Measurements from ENCODE around the gene WDFY4.

Gene WDFY4

DNA sequence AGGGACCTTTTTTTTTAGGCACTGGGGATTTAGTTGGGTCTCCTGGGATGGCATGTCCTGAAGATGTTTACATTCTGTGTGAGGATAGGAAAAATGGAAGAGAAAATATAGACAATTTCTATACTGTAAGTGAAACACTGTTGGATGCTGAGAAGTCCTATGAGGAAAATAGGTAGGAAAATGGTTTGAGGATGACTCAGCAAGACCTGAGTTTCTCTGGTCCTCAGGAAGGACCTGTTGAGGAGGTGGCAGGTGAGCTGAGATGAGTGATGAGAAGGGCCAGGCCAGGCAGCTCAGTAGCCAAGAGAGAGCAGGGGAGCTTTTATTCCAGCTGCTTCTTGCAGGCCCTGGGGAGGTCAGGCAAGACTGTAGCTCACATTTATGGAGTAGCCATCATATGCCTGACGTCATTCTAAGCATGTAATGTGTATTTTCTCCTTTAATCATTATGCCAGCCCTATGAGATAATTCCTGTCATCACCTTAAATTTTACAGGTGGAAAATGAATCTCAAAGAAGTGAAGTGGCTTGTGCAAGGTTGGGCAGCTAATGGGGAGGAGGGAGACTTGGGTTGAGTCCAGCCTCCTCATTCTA is 274.0 kb downstream of the WDFY4 start:
- DNase-seq = no peak

DNA sequence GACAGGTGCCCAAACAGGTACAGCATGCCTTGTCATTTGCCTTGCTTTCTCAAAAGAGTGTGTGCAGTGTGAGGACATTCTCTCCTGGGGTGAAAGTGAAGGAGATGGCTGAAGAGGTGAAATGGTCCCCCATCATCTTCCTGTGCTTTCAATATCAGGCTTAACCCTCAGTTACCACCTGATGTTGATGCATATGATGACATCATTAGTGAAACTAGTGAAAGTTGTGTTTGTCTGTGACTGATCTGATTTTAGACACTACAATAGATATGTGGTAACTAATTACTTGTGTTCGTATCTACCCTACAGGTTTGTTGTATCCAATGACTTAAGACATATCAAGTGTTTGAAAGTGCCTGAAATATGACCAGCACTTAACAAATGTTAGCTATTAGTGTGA is 279.4 kb downstream of the WDFY4 start:
- no peak for DNase-seq

DNA sequence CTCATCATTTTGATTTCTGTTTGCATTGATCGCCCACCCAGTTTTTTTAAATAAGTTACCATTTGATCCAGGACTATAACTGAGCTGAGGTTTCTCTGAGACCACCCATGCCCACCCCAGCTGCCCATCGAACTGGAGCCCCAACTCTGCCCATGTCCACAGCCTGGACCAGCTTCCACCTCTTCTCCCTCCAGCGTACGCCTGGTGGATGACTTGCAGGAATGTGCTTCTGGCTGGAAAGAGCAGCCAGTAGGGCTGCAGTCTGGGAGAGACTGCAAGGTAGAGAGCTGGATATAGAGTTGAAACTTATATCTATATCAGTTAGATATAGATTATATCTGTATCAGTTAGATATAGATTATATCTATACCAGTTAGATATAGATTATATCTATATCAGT is 280.8 kb downstream of the WDFY4 start:
- DNase-seq = no peak

DNA sequence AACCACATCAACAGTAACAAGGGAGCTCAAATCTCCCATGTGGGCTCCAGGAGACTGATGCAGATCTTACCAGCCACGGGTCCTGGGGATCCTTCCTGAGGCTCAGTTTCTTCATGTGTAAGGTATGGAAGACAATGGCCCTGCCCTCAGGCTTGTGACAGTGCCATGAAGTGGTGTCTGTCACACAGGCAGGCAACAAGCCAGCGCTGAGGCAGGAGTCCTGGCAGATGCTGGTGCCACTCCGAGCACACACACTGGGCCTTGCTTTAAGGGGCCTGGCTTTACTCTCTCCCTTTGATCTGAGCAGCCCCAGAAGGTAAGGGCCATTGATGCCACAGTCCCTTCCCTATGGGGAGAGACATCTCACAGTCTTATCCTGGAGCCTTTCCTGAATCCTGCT is 283.4 kb downstream of the WDFY4 start:
- DNase-seq = no peak

DNA sequence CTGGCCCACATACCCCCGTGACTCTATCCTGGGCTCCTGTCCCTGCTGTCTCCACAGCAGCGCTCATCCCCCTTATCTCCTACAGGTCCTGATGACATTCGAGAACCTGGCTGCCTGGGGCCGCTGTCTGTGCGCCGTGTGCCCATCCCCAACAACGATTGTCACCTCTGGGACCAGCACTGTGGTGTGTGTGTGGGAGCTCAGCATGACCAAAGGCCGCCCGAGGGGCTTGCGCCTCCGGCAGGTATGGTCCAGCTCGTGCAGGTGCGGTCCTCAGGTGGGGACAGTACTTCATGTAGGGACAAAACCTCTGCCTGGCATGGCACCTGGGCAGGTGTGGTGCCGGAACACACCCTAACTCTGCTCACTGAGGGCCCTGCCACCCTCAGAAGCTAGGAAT is 285.4 kb downstream of the WDFY4 start:
- no peak for DNase-seq

DNA sequence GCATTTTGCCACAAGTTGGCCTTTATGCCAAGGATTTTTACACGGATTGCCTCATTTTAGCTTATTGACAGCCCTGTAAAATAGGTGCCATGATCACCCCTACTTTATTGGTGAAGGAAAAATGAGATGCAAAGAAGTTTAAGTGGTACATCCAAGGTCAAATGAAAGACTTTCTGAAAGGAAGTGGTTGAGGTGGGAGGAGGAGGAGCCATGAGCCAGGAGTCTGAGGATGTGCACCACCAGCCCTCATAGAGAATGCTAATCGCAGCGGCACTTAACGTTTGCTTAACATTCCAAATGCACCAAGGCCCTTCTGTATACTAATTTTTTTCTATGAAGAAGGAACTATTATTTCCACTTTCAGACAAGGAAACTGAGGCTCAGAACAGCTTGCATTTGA is 286.0 kb downstream of the WDFY4 start:
- no peak for DNase-seq

DNA sequence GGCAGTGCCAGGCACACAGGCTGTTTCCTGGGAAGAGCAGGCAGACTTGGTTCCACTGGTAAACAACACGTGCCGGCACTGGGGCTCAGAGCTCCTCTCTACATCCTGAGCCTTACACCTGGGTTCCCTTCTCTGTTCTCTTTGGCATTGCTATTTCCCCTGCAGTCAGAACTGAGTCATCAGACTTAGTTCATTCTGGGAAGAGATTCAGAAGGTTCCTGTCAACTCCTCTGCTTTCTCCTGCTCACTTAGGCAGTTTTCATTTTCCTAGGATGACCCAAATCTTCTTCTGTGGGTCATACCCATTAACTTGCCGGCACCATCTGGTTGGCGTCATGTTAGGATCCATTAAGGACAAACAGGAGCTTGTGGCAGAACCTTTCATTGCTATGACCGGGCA is 288.4 kb downstream of the WDFY4 start:
- DNase-seq = no peak

DNA sequence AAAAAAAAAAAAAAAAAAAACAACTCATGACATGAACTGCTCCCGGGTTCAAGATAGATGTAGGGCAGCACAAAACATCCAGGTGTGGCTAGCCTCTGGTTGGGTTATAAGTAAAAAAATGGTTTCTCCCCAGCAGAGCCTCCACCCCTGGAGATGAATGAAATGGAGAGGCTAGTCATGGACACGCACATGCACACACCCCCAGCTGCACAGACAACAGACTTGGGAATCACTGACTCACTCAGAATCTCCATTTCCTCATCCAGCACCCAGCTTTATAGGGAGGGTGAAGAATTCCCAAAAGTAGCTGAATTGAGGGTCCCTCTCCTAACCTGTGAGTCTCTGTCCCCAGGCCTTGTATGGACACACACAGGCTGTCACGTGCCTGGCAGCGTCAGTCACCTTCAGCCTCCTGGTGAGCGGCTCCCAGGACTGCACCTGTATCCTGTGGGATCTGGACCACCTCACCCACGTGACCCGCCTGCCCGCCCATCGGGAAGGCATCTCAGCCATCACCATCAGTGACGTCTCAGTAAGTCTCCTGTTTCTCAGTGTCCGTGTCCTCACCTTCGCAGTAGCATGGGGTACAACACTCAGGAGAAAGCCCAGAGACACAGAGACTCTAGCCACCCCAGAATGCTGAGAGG is 290.0 kb downstream of the WDFY4 start:
- no peak for DNase-seq

DNA sequence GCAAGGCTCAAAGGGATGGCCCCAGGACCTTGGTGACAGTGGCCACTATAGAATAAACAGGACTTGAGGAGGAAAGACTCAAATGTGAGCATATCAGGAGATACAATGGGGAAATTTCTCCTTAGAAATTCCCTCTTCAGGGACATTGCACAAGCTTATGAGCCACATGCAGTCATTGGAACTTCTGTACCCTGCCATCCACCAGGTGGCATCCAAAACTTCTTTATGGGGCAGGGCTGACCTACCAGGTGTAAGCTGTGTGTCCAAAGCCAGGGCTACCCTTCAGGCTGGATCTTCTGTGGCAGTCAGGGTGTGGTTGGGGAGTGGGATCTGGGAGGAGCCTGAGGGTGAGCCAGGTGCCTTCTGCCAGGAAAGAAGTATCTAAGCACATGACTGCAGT is 291.5 kb downstream of the WDFY4 start:
- no peak for DNase-seq

DNA sequence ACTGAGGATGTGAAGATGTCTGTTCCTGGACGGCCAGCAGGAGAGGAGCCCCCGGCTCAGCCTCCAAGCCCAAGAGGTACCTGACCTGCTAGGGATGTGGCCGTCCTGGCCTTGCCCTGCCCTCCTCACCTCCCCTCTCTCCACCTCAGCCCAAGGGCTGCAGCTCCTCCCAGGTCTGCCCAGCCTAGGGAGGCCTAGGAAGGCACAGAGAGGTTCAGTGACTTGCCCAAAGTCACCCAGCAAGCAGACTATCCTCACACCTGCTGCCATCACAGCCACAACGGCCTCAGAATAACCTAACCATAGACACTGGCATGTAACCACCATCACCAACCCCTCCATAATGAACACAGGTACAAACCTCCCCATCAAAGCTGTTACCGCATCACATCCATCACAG is 293.6 kb downstream of the WDFY4 start:
- no peak for DNase-seq

DNA sequence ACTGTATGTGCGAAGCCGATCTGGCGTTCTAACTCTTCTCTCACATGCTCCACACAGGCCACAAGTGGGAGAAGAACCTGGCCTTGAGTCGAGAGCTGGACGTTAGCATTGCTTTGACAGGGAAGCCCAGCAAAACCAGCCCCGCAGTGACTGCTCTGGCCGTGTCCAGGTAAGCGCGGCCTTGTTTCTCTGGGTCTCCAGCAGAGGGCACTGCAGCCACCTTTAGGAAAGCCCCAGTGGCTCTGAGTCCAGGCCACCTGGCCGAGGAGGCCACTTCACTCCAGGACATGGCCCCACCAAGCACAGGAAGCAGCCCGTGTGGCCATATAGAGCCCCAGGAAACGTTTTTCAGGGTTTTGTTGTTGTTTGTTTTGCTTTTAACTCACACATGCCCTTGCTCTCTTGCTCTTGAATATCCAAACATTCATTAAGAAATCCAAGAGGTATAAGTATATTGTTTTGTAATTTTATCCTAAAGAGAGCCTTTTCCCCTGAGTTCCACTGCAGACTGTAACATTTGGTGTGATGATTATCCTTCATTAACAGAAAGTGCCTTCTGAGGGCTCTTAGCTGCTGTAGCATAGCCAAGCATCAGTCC is 296.7 kb downstream of the WDFY4 start:
- DNase-seq = no peak

DNA sequence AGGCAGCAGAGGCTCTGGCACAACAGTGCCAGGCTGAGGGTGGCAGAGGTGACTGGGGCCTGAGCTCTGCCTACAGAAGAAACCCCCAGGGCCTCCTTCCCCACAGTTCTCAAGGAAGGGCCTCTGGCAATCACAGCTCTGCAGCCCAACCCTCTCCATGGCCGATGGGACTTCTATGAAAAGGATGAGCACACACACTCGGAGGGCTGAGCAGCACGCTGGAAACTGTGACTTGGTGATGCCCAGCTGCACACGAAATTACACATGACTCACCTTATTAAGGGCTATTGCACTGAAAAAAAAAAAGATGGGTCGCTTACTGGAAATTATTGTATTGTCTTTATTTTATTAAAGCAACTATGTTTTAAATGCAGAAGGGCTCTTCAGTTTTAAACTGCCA is 297.9 kb downstream of the WDFY4 start:
- DNase-seq = no peak

DNA sequence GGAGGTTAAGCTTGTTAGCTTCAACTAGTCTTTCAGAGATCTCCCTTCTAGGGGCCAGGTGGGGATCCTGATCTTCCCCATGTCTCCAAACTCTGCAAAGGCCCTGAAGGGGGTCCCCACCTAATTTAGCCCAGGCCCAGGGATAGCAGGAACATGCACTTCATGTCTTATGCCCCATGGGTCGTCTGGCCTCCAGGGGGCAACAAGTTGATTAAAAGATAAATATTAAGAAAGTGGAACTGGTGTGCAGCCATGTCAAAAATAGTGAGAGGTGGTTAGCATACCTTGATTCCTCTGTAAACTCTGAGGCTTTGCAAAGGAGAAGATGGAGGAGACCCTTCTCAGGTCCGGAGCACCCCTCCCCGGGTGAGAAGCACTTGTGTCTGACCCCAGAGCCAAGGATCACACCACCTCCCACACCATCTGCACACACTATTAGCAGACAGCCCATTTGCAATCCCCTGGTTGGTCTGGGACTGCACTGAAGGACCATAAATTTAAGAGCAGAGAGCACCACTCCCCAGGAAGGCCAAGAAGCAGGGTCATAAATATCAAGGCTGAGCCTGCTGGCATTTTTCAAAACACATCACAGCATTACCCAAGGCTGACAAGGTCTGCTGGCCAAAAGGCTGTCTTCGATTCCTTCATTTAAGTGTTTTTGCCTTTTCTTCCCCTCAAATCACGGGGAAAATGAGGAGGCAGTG is 299.1 kb downstream of the WDFY4 start:
- no peak for DNase-seq

DNA sequence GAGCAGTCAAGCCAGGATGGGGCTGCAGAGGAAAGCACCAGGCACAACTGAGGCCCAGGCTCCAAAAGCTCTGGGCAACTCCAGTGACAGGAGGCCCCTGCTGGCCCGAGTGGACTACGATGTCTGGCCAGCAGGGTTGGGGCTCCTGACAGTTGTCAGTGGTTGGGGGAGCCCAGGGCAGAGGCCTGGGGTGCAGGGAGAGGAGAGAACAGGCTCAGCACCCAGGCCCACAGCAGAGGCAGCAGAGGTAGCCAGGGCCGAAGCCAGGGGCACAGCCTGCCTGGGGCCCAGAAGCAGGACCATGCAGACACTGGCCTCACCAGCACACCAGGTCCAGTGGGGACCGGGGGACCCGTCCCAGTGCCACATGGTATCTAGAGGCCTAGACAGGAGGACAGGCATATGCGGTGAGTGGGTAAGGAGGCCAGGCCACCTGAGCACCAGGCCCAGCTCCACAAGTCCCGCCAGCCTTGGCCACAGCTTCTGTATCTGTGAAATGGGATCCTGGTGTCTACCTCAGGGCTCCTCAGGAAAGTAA is 301.0 kb downstream of the WDFY4 start:
- no peak for DNase-seq

DNA sequence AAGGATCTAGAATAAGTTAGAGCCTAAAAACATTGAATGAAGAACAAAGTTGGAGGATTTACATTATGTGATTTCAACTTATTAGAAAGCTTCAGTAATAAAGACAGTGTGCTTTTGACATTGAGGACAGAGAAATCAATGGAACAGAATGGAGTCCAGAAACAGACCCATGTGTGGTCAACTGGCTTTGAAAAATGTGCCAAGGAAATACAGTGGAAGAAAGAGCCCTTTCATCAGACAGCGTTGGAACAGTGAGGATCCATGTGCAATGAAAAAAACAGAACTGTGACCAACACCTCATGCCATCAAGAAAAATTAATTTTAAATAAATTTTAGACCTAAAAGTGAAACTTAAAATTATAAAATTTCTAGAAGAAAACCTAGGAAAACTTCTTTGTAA is 305.6 kb downstream of the WDFY4 start:
- no peak for DNase-seq

DNA sequence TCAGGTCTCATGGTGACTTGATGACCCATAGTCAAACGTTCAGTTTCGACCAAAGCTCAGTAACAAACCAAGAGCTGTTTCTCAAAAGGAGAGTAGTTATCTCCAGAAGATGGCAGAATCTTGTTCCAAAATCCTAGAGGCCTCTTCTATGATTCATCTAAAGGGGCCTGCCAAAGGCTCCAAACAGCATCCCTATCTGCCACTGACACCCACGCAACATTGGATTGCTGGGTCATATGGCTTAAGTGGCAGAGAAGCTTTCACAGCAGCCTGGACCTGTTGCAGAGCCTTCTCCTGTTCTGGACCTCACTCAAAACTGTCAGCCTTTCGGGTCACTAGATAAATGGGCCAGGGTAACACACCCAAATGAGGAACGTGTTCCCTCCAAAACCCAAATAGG is 309.0 kb downstream of the WDFY4 start:
- DNase-seq = no peak

DNA sequence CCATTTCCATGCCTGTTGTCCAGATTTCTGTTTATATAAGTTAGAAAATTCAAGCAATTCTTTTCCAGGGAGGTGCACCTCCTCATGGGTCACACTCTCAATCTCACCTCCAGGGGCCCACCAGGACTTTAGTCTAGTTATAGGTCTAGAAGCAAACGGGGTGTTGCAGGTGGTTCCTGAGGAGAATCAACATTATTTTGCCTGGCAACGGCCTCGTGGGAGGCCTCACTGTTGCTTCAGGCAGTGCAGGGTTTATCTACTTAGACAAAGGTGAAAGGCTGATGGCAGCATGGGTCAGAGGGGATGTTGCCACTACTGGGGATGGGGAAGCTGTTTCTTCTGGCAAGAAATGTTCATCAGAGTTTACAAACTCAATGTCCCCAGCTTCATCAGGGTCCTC is 311.7 kb downstream of the WDFY4 start:
- no peak for DNase-seq

DNA sequence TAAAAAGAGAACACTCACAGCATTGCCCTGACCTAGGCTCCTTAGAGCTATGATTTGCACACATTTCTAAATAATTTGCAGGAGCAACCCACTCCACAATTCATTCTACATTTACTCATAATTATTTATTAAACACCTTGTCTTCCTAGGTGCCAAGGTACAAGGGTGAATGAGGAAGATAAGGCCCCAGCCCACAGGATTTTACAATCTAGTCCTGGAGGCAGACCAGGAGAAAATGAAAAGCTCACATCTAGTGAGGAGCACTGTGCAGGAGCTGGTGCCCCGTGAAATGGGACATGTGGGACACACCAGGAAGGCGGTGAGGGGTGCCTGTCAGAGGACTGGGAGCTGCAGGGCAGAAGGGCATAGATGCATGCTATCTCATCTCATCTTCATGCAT is 314.7 kb downstream of the WDFY4 start:
- no peak for DNase-seq

DNA sequence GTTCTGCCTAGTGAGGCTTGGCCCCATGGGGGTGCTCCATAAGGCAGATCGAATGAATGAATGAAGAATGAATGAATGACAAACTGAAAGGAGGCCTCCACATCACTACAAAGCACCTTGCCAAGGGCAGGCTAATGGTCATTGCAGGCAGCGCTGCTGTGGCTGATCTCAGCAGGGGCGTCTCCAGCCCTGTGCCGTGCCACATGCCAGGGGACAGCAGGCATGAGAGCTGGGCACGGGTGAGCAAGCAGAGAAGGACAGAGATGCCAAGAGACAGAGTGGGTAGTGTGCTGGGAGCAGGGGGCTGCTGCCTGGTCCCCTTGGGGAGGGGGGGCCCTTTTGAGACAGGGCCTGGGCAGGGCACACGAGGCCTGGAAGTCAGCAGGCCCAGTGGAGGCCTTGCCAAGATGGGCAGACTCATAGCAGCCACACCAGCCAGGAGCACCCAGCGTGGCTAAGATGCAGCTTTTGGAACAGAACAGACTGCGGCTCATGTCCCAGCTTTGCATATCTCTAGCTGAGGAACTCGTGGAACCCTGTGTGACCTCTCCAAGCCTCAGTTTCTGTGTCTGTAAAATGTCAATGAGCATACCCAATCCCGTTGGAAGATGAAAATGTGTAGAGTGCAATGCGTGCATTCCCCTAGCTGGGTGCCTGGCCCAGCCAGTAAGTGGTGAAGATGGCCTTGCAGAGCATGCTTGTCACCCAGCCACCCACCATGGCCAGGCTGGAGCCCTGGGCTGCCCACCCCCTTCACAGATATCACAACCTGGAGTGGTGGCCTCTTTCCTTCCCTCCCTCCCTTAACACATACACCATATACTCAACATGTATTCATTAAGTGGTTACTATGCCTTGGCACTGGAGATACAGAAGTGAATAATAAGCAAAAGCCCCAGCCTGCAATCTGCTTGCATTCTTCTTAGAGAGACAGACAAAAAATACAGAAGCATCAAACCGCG is 316.0 kb downstream of the WDFY4 start:
- DNase-seq = no peak

DNA sequence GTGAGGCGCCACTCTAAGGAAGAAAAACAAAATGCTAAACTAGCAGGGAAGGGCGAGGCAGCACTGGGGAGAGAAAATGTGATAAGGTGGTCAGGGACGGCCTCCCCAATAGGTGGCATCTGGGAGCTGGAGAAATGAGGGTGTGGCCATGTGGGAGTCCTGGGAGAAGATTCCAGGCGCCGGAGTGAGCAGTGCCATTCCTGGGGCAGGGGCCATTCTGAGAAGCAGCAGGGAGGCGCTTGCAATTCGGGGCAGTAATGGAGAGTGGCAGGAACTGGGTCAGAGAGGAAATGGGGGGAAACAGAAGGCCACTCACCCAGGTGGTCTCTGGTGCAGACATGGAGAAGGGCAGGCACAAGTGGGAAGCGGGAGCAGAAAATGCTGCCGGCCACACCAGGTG is 316.7 kb downstream of the WDFY4 start:
- DNase-seq = no peak

DNA sequence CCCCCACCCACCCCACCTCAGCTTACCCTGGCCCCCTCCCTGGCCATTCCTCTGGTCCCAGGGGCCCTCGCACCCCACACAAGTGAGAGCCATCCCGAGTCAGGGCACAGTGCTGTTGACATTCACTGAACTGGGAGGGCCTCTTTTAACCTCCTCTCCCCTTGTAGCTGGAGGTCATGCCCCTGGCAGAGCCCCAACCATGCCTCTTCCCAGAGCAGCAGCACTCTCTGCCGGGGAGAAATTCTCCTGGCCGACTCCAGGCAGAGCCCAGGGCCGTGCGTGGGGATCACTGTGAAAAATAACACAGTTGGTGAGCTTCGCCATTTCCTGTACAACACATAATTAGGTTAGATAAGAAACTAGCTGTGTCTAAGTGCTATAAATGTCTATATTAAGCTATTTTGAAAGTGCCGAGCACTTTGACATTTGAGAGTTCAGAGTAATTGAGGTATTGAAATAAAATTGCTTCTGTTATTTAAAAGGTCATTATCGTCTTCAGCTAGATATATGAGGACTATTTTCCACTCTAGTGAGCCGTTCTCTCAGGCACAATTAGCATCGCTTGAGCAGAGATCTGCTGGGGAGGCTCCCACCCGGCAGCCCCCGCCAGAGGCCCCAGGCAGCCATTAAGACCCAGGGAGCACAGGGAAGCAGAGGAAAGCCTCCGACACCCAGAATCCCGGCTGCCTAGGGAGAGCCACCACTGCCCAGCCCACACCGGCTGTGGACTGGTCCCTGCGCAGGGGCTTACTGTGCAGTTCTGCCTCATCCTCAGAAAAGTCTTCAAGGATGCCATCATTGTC is 317.4 kb downstream of the WDFY4 start:
- no peak for DNase-seq

DNA sequence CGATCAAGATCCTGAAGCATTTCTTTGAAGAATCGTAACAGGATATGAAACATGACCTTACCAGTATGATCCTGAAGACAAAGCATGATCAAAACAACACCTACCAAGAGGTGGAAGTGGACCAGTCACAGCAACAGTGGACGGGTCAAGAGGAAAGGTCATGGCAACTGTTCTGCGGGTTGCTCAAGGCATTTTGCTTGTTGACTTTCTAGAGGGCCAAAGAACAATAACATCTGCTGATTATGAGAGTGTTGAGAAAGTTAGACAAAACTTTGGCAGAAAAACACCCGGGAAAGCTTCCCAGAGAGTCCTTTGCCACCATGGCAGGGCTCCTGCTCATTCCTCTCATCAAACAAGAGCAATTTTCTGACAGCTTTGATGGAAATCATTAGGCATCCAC is 320.6 kb downstream of the WDFY4 start:
- DNase-seq = no peak
